IPS-18c (cell line): Measurements from ENCODE around the gene PLCB1.
"Not testable (repeated sequence)": the region's sequence is repeated elsewhere in the genome, so short reads cannot be mapped to it uniquely, and the experiment has no call there.

Experiments used
- H3K4me3 ChIP-seq: 2 replicates; pipeline ENCODE4 v1.7.0; 2013; ENCODE audit warnings: low read depth, mild to moderate bottlenecking, low read length, moderate library complexity; ENCODE audit not compliant: insufficient read depth
- H3K9me3 ChIP-seq: one replicate; pipeline ENCODE4 v1.6.1; 2013; ENCODE audit warnings: mild to moderate bottlenecking, low read length, moderate library complexity; ENCODE audit not compliant: control insufficient read depth, insufficient read depth

PLCB1 gene

DNA sequence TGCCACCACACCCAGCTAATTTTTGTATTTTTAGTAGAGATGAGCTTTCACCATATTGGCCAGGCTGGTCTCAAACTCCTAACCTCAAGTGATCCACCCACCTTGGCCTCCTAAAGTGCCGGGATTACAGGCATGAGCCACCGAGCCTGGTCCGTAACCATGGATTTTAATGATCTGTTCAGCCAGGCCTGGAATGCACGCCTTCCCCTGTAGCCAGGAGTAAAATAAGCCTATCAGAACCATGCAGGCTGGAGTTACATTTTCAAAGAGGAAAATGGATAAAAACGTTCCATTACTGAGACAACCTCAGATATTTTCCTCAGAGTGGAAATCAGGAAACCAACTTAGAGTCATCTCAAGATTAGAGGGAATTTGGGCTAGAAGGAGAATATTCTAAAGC is 304.9 kb downstream of the PLCB1 start:
- not testable (repeated sequence) for H3K4me3 ChIP-seq, H3K9me3 ChIP-seq

DNA sequence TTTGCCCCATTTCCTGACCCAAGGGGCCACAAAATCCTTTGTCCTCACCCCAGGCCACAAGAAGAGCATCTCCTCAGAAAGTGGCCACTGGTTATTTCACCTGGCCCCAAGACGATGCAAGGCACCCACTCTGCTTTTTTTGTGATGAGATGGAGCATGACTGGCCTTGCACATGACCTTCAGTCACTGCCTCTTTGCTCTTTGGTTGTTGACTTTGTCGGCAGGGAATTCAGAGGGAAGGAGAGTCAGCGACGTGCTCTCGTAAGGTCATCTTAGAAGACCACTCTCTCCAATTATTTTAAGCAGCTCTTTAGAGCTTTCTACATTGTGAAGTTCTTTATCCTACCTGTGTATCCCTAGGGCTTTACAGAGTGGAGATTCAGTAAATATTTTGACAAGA is 306.7 kb downstream of the PLCB1 start:
- H3K9me3 ChIP-seq = no peaks in the 10 kb centered on the region
- H3K4me3 ChIP-seq = no peak overlapping the region

DNA sequence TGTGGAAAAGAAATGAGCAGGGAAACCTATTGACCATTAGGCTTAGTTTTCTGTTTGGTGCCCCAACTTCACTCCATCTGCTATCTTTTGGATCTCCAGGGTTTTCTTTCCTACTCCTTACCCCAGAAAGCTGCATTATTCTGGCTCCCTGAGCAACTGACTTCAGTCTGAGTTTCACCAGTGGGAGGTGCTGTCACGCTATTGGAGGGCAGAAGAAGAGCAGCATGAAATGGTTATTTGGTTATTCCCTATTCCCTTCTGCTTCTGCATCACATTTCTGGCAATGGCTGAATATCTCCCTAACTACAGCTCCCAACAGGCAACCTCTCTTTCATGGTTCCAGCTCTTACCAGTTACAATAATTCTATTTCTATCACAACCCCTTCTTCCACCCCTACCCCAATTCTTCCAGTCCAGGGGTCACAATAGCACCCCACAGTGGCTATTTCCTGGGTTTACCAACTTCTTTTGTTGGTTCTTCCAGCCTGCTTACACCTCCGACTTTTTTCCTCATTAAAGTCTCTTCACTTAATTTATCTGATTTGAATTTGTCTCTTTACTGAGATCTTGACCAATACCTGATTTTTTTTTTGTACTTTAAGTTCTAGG is 311.5 kb downstream of the PLCB1 start:
- no peaks in the 10 kb centered on the region for H3K9me3 ChIP-seq
- no peak overlapping the region for H3K4me3 ChIP-seq

DNA sequence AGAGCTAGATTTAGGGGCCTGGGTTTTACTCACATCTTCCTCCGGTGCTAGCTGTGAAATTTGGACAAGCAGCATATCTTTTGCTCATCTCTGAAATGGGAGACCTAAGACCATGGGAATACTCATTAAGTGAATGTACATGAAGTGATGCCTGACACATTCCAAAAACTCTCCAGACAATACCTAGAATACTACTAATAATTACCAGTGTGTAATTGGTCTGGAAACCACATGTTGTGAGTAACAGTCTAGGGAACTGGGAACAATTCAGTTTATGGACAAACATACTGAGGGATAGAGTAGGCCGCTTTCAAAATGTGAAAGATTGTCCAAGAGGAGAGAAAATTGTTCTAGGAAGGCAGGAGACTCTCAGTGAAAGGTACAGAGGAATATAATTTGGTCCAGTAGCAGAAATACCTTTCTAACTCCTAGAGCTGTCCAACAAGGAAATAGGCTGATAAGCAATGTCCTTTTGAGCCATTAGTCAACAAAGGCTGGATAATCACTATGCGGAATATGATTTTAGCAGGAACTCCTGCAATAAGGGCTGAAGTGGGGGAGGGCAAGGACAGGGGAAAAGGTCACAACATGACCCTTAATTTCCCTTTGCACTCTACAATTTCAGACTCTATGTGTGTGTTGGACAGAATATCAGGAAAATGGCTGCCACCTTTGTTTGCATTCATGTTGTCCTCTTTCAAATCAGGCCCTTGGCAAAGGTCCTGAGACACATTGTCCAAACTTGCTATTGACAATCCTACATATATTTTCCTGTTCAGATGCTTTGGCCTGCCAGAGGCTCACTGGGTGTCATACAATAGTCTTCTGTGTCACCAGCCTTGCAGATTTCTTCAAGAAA is 315.4 kb downstream of the PLCB1 start:
- H3K9me3 ChIP-seq = no peaks in the 10 kb centered on the region

DNA sequence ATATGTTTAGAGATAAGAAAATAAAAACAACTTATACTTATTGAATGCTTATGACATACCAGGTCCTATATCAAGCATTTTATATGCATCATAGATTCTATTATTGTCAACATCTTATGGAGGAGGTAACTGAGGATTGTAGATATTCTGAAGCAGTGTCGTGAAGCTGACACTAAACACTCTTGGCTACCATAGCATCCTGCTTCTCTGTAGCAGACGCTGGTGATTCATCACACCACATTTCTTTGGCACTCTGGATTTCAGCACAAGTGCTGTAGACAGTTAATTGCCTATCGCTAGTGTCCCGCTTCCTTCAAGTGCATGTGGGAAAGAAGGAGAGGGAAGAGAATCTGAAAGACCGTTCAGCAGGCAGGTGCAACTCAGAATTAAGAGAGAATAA is 317.1 kb downstream of the PLCB1 start:
- H3K4me3 ChIP-seq = no peak overlapping the region
- no peaks in the 10 kb centered on the region for H3K9me3 ChIP-seq

More for the DNA sequence above, 315.4 kb downstream of the PLCB1 start:
- H3K4me3 ChIP-seq = no peak overlapping the region

DNA sequence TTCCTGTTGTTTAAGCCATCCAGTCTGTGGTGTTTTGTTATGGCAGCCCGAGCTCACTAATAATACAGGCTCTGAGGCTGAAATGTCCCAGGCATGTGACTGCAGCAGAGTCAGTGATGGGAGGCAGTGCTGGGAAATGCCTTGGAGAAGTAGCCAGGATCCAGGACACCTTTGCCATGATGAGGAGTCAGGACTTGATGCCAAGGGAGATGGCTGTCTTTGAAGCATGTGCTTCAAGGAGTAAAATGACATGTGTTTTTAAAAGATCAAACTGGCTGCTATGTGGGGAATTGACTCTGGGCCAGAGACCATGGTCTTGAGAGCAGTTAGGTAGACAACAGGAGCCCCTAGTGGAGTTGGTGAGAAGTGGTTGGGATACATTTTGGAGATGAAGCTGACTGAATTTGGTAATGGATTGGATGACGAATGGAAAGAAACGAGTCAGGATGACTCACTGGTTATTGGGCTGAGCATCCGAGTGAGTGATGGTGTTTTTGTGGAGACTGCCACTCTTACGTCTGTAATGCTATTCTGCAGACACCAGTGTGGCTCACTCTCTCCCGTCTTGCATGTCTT is 322.2 kb downstream of the PLCB1 start:
- H3K4me3 ChIP-seq = no peak overlapping the region
- H3K9me3 ChIP-seq = no peaks in the 10 kb centered on the region

DNA sequence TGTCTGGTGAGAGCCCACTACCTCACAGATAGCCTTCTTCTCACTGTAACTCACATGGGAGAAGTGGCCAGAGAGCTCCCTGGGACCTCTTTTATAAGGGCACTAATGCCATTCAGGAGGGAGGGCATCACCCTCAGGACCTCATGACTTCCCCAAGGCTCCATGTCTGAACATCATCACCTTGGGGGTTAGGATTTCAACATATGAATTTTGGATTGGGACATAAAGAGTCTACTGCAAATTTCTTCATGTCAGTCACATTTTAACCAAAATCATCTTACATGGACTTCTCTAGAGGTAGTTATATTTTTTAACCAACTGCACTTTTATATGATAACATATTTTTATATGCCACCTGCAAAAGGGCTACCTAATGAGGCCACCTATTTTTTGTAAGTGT is 324.7 kb downstream of the PLCB1 start:
- H3K9me3 ChIP-seq = no peaks in the 10 kb centered on the region
- no peak overlapping the region for H3K4me3 ChIP-seq

DNA sequence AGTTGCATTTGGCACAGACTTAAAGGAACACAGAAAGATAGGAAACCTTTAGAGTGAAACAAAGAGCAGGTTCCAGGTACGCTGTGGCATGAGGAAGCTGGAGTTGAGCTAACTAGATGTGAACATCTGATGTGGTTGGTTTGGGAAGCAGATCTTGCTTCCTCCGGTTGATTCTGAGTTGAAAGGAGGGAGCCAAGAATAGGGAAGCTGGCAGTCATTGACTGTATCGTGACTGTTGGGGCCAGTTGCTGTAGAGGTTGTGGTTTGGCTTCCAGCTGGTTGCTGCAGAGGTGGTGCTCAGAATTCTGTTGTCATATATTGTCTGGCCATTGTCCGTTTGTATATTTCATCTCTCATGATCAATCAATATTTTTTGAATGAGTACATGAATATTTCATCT is 325.9 kb downstream of the PLCB1 start:
- Histone ChIP-seq H3K4me3 (no peak overlapping the region), H3K9me3 (no peaks in the 10 kb centered on the region)

DNA sequence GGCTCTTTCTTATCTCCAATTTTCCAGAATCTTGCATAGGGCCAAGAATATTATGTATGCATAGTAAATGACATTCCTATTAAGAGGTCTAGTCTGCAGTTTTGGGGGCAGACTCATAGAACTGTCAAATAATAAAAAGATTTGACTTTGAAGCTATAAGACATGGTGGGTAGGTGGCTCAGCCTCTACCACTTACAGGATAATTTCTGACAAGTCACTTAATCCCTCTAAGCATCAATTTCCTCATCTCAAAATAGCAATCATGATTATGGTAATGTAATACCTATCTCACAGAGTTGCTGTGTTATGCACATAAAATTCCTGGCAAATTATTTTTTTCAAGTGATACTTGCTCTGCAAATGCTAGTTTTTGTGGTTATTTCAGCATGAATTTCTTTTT is 329.1 kb downstream of the PLCB1 start:
- Histone ChIP-seq H3K4me3 (no peak overlapping the region), H3K9me3 (no peaks in the 10 kb centered on the region)

DNA sequence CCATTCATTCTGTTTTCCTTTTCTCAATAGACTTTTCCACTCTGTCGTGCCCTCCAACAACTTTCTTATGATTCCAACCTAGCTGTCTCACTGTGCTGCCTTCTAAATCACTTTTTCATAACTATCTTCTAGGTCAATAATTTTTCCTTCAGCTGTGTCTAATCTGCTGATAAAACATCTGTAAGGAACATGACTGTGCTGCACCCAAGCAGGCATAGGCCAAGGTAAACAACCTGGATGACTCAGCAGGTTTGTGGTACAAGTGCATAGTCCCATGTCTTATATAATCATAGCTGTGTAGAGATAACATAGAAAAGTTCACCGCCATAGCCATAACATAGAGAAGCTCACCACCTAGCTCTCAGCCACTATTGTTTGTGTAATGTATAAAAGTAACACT is 332.3 kb downstream of the PLCB1 start:
- Histone ChIP-seq H3K4me3 (no peak overlapping the region), H3K9me3 (no peaks in the 10 kb centered on the region)

DNA sequence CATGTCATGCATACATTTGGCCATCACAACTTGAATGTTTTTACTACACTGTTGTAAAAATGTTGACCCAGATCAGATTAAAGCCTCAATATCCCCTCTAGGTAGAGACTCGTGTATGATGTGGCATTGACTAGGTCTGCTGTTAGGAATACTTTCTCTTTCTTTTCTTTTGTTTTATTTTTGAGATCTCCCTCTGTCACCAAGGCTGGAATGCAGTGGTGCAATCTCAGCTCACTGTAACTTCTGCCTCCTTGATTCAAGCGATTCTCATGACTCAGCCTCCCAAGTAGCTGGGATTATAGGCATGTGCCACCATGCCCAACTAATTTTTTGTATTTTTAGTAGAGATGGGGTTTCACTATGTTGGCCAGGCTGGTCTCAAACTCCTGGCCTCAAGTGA is 334.7 kb downstream of the PLCB1 start:
- H3K9me3 ChIP-seq, H3K4me3 ChIP-seq: not testable (repeated sequence)

DNA sequence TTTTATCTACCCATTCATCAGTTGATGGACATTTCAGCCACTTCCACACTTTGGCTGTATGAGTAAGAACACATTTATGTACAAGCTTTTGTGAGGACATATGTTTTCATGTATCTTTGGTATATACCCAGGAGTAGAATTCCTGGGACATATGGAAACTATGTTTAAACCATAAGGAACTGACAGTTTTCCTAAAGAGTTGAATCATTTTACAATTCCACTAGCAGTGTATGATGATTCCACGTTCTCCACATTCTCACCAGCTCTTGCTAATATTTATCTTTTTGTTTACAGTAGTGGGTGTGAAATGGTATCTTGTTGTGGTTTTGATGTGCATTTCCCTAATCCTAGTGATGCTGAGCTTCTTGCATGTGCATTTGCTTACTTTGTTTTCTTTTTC is 338.1 kb downstream of the PLCB1 start:
- no peaks in the 10 kb centered on the region for H3K9me3 ChIP-seq
- H3K4me3 ChIP-seq = no peak overlapping the region

DNA sequence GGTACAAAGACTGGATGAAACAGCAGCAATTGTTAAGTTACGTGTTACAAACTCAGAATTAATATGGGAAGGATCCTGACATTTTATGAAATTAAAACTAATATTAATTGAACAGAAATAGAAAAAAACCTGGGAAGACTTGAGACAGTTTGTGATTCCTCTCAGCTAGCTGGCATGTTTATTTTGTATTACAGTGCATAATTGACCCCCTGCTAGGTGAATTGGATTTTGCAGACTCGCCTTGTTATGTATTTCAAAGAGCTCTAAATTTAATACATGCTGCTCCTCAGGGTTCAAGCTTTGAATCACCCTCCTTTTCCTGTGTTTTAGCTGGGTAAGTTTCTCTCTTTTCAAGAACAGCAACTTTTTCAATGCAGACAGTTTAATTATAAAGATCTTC is 339.4 kb downstream of the PLCB1 start:
- Histone ChIP-seq H3K4me3 (no peak overlapping the region), H3K9me3 (no peaks in the 10 kb centered on the region)

DNA sequence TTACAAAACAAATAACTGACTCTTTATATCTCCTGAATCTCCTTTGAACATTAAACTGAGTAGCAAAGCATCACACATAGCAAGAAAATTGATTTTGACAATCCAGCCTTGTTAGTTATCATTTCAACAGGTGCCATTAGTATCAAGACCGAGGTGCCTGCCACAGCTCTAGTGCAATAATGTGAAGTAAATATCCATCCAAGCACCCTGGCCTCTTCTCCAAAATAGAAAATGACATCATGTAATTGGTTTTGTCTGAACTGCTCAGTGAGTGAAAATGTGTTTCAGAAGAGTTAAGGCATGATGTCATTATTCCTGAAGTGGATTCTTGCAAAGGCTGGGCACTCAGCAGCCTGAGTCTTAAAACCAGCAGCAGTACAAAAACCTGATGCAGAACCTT is 341.4 kb downstream of the PLCB1 start:
- Histone ChIP-seq H3K4me3 (no peak overlapping the region), H3K9me3 (no peaks in the 10 kb centered on the region)

DNA sequence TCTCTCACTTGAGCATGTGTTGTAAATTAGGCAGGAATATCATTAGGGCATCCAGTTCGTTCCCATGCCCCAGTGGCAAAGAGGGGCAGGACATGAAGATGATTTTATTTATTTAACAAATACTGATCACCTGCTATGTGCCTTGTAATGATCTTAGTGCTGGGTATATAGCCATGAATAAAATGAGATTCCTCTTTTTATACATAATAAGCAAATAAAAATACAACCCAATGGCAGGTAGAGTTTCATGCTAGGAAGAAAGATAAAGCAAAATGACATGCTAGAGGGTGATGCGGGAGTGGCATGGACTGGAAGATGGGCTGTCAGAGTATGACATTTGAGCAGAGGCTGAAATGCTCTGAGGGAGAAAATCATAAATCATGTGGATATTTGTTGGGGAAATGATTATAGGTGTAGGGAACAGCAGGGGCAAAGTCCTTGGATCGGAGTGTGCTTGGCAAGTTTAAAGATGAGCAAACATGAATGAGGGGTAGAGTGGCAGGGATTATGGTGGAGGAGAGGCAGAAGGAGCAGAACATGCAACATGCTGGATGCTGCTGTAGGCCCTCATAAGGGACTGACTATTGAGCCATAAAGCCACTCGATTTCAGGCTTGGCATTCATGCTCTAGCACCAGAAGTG is 342.1 kb downstream of the PLCB1 start:
- no peak overlapping the region for H3K4me3 ChIP-seq

DNA sequence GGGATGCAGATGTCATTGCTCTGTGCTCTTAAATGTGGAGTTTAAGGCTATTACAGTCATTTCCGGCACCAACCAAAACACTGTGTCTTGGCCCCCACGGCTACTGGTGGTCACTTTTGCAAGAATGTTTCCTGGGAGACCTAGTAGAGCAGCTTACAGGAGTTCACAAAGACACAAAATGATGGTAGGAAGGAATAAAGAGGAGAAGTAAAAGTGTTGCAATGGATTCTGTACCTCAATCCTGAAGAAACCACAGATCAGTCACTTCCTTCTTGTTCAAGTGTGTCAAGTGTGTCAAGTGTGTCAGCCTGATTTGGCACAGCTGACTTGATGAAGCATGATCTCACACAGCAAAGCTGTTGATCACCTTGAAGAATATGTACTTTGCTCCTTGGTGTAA is 344.0 kb downstream of the PLCB1 start:
- H3K9me3 ChIP-seq = no peaks in the 10 kb centered on the region
- H3K4me3 ChIP-seq = no peak overlapping the region

More for the DNA sequence above, 342.1 kb downstream of the PLCB1 start:
- H3K9me3 ChIP-seq = no peaks in the 10 kb centered on the region

DNA sequence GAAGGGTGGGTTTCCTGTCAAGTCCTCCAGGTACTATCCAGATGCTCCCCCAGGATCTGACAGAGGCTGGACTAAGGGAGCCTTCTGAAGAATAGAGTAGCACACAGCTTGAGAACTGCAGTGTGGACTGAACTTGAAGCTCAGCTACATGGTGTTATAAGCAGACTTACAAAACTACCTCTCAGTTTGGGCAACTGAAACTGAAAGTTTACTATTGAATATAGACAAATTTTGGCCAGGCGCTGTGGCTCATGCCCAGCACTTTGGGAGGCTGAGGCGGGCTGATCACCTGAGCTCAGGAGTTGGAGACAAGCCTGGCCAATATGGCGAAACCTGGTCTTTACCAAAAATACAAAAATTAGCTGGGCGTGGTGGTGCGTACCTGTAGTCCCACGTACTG is 348.5 kb downstream of the PLCB1 start:
- no peak overlapping the region for H3K4me3 ChIP-seq
- no peaks in the 10 kb centered on the region for H3K9me3 ChIP-seq

DNA sequence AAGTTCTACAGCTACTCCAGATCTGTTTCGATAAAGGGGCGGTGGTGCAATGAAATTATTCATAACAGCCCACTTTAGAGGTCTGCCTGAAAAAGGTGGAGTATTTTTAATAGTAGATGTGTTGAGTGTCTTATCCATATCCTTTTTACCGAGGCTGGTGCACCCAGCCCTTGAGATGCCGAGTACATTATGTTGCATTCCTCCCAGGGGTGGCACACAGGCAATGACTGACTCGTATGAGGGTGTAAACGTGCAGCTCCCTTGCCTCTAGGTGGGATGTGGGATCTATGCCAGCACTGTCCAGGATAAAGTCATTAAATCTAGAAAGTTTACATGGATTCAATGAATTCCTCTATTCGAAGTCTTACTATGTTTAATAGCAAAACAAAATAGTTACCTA is 355.6 kb downstream of the PLCB1 start:
- H3K4me3 ChIP-seq = no peak overlapping the region
- H3K9me3 ChIP-seq = no peaks in the 10 kb centered on the region
